NCI-H82 treated with DMSO at 0.1 percent for 48 hours (cell line): ENCODE results near the gene ICE1.
"Not testable (repeated sequence)": the region's sequence is repeated elsewhere in the genome, so short reads cannot be mapped to it uniquely, and the experiment has no call there.

Experiments used
- DNase-seq: peaks from one replicate; lab custom pipeline; 2025; ENCODE audit not compliant: unreplicated experiment; lab: John Stamatoyannopoulos, UW

ICE1 gene

GRCh38 chr5:5487585-5488360, 65.3 kb downstream of the ICE1 start:
- DNase-seq, result no peak

- peak; percentile 6 for DNase-seq
These were observed 68.4 kb downstream of the ICE1 start for GRCh38 chr5:5490774-5491347.

- DNase-seq, result peak; percentile 6
These were observed 69.8 kb downstream of the ICE1 start for GRCh38 chr5:5492087-5492933.

GRCh38 chr5:5492934-5493271, 70.4 kb downstream of the ICE1 start:
- not testable (repeated sequence) for DNase-seq

DNA sequence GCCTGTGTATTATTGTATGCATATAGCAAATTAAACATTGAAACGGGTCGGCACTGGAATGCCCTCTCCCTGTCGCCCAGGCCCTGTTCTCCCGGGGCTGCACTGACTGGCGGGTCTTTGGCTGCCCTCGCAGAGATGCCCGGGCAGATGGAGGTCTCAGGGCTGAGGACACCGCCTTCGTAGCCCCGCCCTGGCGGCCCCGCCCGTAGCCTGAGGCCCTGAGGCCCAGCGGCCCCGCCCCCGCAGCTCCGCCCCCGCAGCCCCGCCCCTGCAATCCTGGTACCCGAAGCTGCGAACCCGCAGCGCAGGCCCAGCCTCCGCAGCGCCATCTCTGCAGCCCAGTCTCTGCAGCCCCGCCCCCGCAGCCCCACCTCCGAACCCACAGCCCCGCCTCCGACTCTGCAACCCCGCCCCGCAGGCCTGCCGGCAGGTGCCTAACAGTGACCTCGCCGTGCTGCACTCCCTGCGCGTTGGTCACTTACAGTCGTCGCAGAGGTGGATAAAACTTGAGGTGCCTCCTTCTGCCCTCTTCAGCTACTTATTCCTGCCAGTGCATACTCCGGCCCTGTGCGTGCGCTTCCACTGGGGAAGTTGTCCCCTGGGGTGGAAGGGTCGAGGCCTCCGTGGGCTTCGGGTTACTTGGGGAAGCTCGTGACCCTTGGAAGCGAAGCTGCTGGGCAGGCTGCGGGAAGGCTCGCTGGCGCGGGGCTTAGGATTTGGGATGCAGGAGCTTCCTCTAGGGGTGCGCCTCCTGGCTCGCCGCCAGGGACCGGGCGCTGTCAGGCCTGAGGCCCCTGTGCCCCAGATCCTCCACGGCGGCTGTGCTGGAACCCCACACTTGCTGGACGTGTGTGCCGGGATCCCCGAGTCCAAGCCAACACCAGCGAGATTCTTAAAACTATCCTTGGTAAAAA, 72.3 kb downstream of the ICE1 start:
- DNase-seq, result no peak

- DNase-seq, result peak; percentile 43
These were observed 74.8 kb downstream of the ICE1 start for GRCh38 chr5:5497152-5497788.

GRCh38 chr5:5499442-5499841, 77.0 kb downstream of the ICE1 start:
- DNase-seq, result no peak

DNA sequence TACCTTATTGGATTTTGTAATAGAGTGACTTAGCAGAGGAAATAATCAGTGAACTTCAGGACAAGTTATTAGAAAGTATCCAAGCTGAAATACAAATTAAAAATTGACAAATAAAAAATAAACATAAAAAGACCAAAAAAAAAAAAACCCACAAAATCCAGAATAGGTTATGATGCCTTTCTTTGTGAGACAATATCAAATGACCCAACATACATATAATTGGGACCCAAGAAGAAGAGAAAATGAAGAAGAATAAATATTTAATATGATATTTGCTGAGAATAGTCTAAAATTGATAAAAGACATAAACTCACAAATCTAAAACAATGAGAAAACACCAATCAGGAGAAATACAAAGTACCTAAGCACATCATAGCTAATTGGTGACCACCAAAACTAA, 81.8 kb downstream of the ICE1 start:
- no peak for DNase-seq

DNA sequence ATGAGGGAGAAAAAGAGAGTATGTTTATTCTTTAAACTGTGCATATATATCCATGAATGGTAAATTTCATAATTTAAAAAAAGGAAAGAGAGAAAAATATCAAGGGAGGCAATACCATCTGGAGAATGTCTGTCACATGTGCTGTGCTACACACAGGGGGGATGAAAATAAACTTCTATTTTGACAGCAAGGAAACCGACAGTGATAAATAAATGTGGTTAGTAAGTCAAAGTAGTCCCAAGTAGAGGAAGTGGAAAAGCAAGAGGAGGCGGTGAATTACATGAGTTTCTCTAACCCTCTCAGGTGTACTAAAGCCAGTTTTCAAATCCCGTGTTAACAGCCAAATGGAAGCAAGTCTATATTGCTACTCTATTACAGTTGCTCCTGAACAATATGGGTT, 83.3 kb downstream of the ICE1 start:
- no peak for DNase-seq

- no peak for DNase-seq
These were observed 85.9 kb downstream of the ICE1 start for GRCh38 chr5:5508391-5508790.

DNA sequence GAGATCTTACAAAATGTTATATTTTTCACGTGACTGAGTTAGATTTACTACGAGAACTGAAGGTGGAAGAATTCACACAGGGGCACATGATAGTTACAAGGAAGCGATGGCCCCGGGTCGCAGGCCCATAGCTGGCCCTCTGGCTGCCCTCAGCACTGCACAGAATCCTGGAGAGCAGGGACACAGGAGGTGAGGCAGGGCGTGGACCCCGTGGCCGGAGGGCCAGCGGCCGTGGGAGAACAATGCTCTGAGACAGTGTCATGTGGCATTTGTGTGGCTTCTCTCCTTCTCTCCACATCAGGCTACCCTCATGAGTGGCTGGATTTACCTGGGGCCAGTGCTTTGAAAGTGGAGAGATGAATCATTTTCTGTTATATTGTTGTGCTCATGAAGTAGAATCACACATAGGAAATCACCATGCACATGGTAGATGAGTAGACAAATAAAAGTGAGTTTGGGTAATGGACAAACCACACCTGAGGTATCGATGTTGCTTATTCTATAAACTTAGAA, 89.5 kb downstream of the ICE1 start:
- no peak for DNase-seq

- no peak for DNase-seq
These were observed 90.1 kb downstream of the ICE1 start for GRCh38 chr5:5512543-5512942.

DNA sequence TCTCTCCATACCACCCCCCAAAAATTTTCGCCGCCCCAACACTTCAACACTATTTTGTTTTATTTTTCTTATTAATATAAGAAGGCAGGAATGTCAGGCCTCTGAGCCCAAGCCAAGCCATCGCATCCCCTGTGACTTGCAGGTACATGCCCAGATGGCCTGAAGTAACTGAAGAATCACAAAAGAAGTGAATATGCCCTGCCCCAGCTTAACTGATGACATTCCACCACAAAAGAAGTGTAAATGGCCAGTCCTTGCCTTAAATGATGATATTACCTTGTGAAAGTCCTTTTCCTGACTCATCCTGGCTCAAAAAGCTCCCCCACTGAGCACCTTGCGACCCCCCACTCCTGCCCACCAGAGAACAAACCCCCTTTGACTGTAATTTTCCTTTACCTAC, 98.1 kb downstream of the ICE1 start:
- DNase-seq, result not testable (repeated sequence)

GRCh38 chr5:5521029-5521428, 98.6 kb downstream of the ICE1 start:
- no peak for DNase-seq

- DNase-seq, result no peak
These were observed 99.0 kb downstream of the ICE1 start for GRCh38 chr5:5521478-5521877.

GRCh38 chr5:5522336-5522735, 99.9 kb downstream of the ICE1 start:
- no peak for DNase-seq

GRCh38 chr5:5523066-5523505, 100.6 kb downstream of the ICE1 start:
- no peak for DNase-seq

GRCh38 chr5:5524327-5524726, 101.8 kb downstream of the ICE1 start:
- DNase-seq, result no peak

- no peak for DNase-seq
These were observed 108.9 kb downstream of the ICE1 start for GRCh38 chr5:5531371-5531770.
